ENCODE data around the gene RABGAP1L. TPM values are rescaled to one million over a fixed set of nuclear protein-coding genes. Genes with fewer than 3 reads are reported as not detected.

The RABGAP1L gene
- total RNA-seq, 1 experiment from 2014 or later: 76.9 TPM

DNA sequence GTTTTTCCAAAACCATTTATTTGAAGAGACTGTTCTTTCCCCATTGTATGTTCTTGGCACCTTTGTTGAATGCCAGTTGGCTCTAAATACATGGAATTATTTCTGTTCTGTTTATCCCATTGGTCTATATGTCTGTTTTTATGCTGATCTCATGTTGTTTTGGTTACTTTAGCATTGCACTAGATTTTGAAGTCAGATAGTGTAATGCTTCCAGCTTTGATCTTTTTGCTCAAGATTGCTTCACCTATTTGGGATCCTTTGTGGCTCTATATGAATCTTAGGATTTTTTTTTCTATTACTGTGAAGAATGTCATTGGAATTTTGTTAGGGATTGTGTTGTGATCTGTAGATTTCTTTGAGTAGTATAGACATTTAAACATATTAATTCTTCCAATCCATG is 149.3 kb downstream of the RABGAP1L start:
- H3K27ac Mint-ChIP-seq: no peak overlapping the region
- peaks cover 54% of the 10 kb centered on the region for H3K9me3 Mint-ChIP-seq
- no peak overlapping the region for H3K4me3 Mint-ChIP-seq

GRCh38 chr1:174309490-174309889 is 150.2 kb downstream of the RABGAP1L start:
- CTCF ChIA-PET: no interaction called here
- Mint-ChIP-seq H3K4me1 (no peaks in the 10 kb centered on the region), H3K27me3 (ENCODE audit: low read depth) (no peaks in the 10 kb centered on the region), H3K9me3 (peaks cover 63% of the 10 kb centered on the region), H3K4me3 (no peak overlapping the region), H3K27ac (no peak overlapping the region), H3K36me3 (peaks cover 34% of the 10 kb centered on the region)
- POLR2A ChIA-PET: no interaction called here
- ATAC-seq (no peak), DNase-seq (ENCODE audit: low spot score) (no peak)
- TF ChIP-seq NFYB (CRISPR knock-in tag; conservative IDR thresholded peaks at IDR 0.05; ENCODE audit: low read depth): no peak
- TF ChIP-seq, protein P1, sequence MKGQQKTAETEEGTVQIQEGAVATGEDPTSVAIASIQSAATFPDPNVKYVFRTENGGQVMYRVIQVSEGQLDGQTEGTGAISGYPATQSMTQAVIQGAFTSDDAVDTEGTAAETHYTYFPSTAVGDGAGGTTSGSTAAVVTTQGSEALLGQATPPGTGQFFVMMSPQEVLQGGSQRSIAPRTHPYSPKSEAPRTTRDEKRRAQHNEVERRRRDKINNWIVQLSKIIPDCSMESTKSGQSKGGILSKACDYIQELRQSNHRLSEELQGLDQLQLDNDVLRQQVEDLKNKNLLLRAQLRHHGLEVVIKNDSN (CRISPR knock-in tag; IDR thresholded peaks at IDR 0.05): no peak
- no peak for TF ChIP-seq TP53 (CRISPR knock-in tag; IDR thresholded peaks at IDR 0.05)
- no peak for TF ChIP-seq ATF3 (CRISPR knock-in tag; conservative IDR thresholded peaks at IDR 0.05)
- TF ChIP-seq KAT7 (CRISPR knock-in tag; IDR thresholded peaks at IDR 0.05; ENCODE audit: borderline replicate concordance): no peak
- no peak for TF ChIP-seq NFE2L1 (CRISPR knock-in tag; IDR thresholded peaks at IDR 0.05)
- no peak for TF ChIP-seq RORB (CRISPR knock-in tag; IDR thresholded peaks at IDR 0.05)
- no peak for TF ChIP-seq IRF1 (CRISPR knock-in tag; IDR thresholded peaks at IDR 0.05)
- no peak for TF ChIP-seq FOXJ3 (CRISPR knock-in tag; IDR thresholded peaks at IDR 0.05; ENCODE audit: borderline replicate concordance)
- TF ChIP-seq ZNF232 (CRISPR knock-in tag; IDR thresholded peaks at IDR 0.05): no peak
- no peak for TF ChIP-seq ZNF423 (CRISPR knock-in tag; IDR thresholded peaks at IDR 0.05)
- TF ChIP-seq ESRRA (CRISPR knock-in tag; IDR thresholded peaks at IDR 0.05; ENCODE audit: borderline replicate concordance): no peak
- TF ChIP-seq SP1 (CRISPR knock-in tag; conservative IDR thresholded peaks at IDR 0.05): no peak
- TF ChIP-seq EMX1 (CRISPR knock-in tag; IDR thresholded peaks at IDR 0.05): no peak

More for the DNA sequence above, 149.3 kb downstream of the RABGAP1L start:
- no peak for TF ChIP-seq PRRX2 (CRISPR knock-in tag; IDR thresholded peaks at IDR 0.05)
- ATAC-seq: no peak
- no peak for DNase-seq (ENCODE audit: low spot score)
- Mint-ChIP-seq H3K27me3 (ENCODE audit: low read depth) (no peaks in the 10 kb centered on the region), H3K36me3 (peaks cover 25% of the 10 kb centered on the region), H3K4me1 (no peaks in the 10 kb centered on the region)
- CTCF ChIA-PET: no interaction called here
- POLR2A ChIA-PET: no interaction called here

DNA sequence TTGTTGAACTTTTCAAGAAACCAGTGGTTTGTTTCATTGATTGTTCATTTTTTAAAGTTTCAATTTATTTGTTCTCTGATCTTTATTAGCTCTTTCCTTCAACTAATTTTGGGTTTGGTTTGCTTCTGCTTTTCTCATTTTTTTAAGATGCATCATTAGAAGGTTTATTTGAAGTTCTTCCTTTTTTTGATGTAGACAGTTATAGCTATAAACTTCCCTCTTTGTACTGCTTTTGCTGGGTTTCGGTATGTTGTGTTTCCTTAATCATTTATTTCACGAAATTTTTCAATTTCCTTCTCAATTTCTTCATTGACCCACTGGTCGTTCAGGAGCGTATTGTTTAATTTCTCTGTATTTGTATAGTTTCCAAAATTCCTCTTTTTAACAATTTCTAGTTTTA is 155.1 kb downstream of the RABGAP1L start:
- no peak overlapping the region for H3K27ac Mint-ChIP-seq
- no peak for ATAC-seq
- H3K36me3 Mint-ChIP-seq: peaks cover 47% of the 10 kb centered on the region
- no peak overlapping the region for H3K4me3 Mint-ChIP-seq
- no peaks in the 10 kb centered on the region for H3K27me3 Mint-ChIP-seq (ENCODE audit: low read depth)
- no peak for DNase-seq (ENCODE audit: low spot score)
- no peaks in the 10 kb centered on the region for H3K4me1 Mint-ChIP-seq
- peaks cover 80% of the 10 kb centered on the region for H3K9me3 Mint-ChIP-seq
- CTCF ChIA-PET: no interaction called here
- POLR2A ChIA-PET: no interaction called here
- no peak for TF ChIP-seq ZNF317 (CRISPR knock-in tag; IDR thresholded peaks at IDR 0.05; ENCODE audit: borderline replicate concordance, low read depth)
- no peak for TF ChIP-seq ZNF219 (CRISPR knock-in tag; IDR thresholded peaks at IDR 0.05; ENCODE audit: borderline replicate concordance)
- TF ChIP-seq OVOL2 (CRISPR knock-in tag; IDR thresholded peaks at IDR 0.05; ENCODE audit: borderline replicate concordance): no peak
- TF ChIP-seq ZNF423 (CRISPR knock-in tag; IDR thresholded peaks at IDR 0.05): no peak
- TF ChIP-seq ZNF138 (CRISPR knock-in tag; conservative IDR thresholded peaks at IDR 0.05): no peak
- no peak for TF ChIP-seq NFATC4 (CRISPR knock-in tag; IDR thresholded peaks at IDR 0.05)
- TF ChIP-seq, protein P2, sequence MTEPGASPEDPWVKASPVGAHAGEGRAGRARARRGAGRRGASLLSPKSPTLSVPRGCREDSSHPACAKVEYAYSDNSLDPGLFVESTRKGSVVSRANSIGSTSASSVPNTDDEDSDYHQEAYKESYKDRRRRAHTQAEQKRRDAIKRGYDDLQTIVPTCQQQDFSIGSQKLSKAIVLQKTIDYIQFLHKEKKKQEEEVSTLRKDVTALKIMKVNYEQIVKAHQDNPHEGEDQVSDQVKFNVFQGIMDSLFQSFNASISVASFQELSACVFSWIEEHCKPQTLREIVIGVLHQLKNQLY (CRISPR knock-in tag; IDR thresholded peaks at IDR 0.05): no peak
- TF ChIP-seq ZNF232 (CRISPR knock-in tag; IDR thresholded peaks at IDR 0.05): no peak
- TF ChIP-seq, protein P3, sequence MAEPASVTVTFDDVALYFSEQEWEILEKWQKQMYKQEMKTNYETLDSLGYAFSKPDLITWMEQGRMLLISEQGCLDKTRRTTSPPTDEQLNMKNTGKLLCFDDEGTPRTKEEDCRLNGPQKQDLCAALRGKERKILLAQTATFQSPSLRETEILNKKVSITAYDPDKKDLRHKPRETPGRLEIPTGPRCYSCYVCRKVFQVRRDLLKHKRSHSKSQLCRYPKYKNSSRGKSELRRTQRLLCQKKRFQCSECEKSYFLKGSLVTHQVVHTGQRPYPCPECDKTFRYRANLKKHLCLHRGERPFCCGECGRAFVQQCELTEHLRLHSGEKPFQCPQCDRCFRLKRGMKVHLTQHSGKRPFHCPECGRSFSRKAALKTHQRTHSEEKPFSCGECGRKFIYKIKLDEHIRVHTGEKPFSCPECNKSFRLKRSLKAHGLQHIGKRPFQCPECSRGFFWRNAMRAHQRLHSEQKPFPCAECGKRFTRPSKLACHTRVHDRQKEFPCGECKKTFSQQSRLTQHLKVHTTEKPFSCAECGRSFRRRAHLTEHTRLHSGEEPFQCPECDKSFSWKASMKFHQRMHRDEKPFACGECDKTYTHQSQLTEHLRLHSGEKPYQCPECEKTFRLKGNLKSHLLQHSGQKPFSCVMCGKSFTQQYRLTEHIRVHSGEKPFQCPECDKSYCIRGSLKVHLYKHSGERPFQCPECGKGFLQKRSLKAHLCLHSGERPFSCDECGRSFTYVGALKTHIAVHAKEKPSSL (CRISPR knock-in tag; conservative IDR thresholded peaks at IDR 0.05): no peak
- TF ChIP-seq, protein P4, sequence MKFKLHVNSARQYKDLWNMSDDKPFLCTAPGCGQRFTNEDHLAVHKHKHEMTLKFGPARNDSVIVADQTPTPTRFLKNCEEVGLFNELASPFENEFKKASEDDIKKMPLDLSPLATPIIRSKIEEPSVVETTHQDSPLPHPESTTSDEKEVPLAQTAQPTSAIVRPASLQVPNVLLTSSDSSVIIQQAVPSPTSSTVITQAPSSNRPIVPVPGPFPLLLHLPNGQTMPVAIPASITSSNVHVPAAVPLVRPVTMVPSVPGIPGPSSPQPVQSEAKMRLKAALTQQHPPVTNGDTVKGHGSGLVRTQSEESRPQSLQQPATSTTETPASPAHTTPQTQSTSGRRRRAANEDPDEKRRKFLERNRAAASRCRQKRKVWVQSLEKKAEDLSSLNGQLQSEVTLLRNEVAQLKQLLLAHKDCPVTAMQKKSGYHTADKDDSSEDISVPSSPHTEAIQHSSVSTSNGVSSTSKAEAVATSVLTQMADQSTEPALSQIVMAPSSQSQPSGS (CRISPR knock-in tag; IDR thresholded peaks at IDR 0.05; ENCODE audit: borderline replicate concordance, low read depth): no peak
- no peak for TF ChIP-seq ELF4 (CRISPR knock-in tag; IDR thresholded peaks at IDR 0.05; ENCODE audit: low read depth)
- no peak for TF ChIP-seq SOX15 (CRISPR knock-in tag; IDR thresholded peaks at IDR 0.05)
- TF ChIP-seq TCF7 (CRISPR knock-in tag; IDR thresholded peaks at IDR 0.05; ENCODE audit: low read depth): no peak
